Astrocyte (in vitro differentiated cells and primary cell): ENCODE data around the gene STAB2. TPM values are rescaled to one million over a fixed set of nuclear protein-coding genes. Genes with fewer than 3 reads are reported as not detected.

Experiments
- DNase-seq: peaks from one replicate; pipeline ENCODE4 v3.0.0-alpha.2; 2010; ENCODE audit warnings: low read depth
- FAIRE-seq: peaks from 2 replicates; lab custom pipeline; 2011; peaks lifted over from hg19 to GRCh38; lab: Jason Lieb, UNC
- H2AFZ ChIP-seq: 2 replicates; pipeline ENCODE4 v1.6.0; 2012; ENCODE audit warnings: low read depth, low read length, inconsistent platforms
- H3K27ac ChIP-seq: 2 replicates; pipeline ENCODE4 v1.5.1; 2011; ENCODE audit warnings: low read depth, low read length, inconsistent platforms
- H3K27me3 ChIP-seq: 2 replicates; pipeline ENCODE4 v1.6.0; 2011; ENCODE audit warnings: low read length, inconsistent platforms; ENCODE audit not compliant: insufficient read depth
- H3K36me3 ChIP-seq: 2 replicates; pipeline ENCODE4 v1.5.1; 2011; ENCODE audit warnings: low read length, inconsistent platforms; ENCODE audit not compliant: insufficient read depth
- H3K4me1 ChIP-seq: 2 replicates; pipeline ENCODE4 v1.5.1; 2011; ENCODE audit warnings: low read length, inconsistent platforms; ENCODE audit not compliant: insufficient read depth
- H3K4me2 ChIP-seq: 2 replicates; pipeline ENCODE4 v1.6.0; 2012; ENCODE audit warnings: low read length, inconsistent platforms
- H3K4me3 ChIP-seq: 2 replicates; pipeline ENCODE4 v1.5.1; 2011; ENCODE audit warnings: low read depth, mild to moderate bottlenecking, low read length, inconsistent platforms; ENCODE audit not compliant: insufficient read depth
- H3K79me2 ChIP-seq: 2 replicates; pipeline ENCODE4 v1.6.0; 2012; ENCODE audit warnings: mild to moderate bottlenecking, low read length, inconsistent platforms; ENCODE audit not compliant: insufficient read depth
- H3K9ac ChIP-seq: 2 replicates; pipeline ENCODE4 v1.6.0; 2012; ENCODE audit warnings: mild to moderate bottlenecking, low read length, inconsistent platforms
- H3K9me3 ChIP-seq: 2 replicates; pipeline ENCODE4 v1.5.1; 2012; ENCODE audit warnings: low read depth, mild to moderate bottlenecking, low read length, inconsistent platforms; ENCODE audit not compliant: insufficient read depth
- H4K20me1 ChIP-seq: 2 replicates; pipeline ENCODE4 v1.6.0; 2012; ENCODE audit warnings: low read length, inconsistent platforms; ENCODE audit not compliant: insufficient read depth
- H3K27ac Mint-ChIP-seq: one replicate; pipeline ENCODE4 v1.8.0; 2021; ENCODE audit warnings: mild to moderate bottlenecking, mixed read lengths; ENCODE audit not compliant: unreplicated experiment
- H3K27me3 Mint-ChIP-seq: one replicate; pipeline ENCODE4 v1.8.0; 2021; ENCODE audit warnings: low read depth, mixed read lengths; ENCODE audit not compliant: unreplicated experiment
- H3K36me3 Mint-ChIP-seq: one replicate; pipeline ENCODE4 v1.8.0; 2021; ENCODE audit warnings: low read depth, mixed read lengths; ENCODE audit not compliant: unreplicated experiment
- H3K4me1 Mint-ChIP-seq: one replicate; pipeline ENCODE4 v1.8.0; 2021; ENCODE audit warnings: low read depth, mixed read lengths; ENCODE audit not compliant: unreplicated experiment
- H3K4me3 Mint-ChIP-seq: one replicate; pipeline ENCODE4 v1.8.0; 2021; ENCODE audit warnings: mild to moderate bottlenecking, moderate library complexity, mixed read lengths; ENCODE audit not compliant: unreplicated experiment
- H3K9me3 Mint-ChIP-seq: one replicate; pipeline ENCODE4 v1.8.0; 2021; ENCODE audit warnings: mild to moderate bottlenecking, mixed read lengths; ENCODE audit not compliant: unreplicated experiment
- EZH2 ChIP-seq: IDR thresholded peaks from 2 replicates; pipeline ENCODE4 v1.6.1; 2012; ENCODE audit warnings: mild to moderate bottlenecking, low read length, inconsistent platforms; ENCODE audit not compliant: insufficient read depth
- total RNA-seq: library from RNA; stranded (reverse); gene quantifications from 2 replicates; pipeline ENCODE4 v1.2.1, GENCODE V29; 2021
- TF ChIP-seq, protein P1 (sequence below): IDR thresholded peaks from 2 replicates; pipeline ENCODE4 v1.5.1; 2011; ENCODE audit warnings: low read depth, mild to moderate bottlenecking, inconsistent platforms, low read length, moderate library complexity; ENCODE audit not compliant: insufficient read depth

STAB2 gene
- total RNA-seq, 1 donor from 2014 or later = not detected

DNA sequence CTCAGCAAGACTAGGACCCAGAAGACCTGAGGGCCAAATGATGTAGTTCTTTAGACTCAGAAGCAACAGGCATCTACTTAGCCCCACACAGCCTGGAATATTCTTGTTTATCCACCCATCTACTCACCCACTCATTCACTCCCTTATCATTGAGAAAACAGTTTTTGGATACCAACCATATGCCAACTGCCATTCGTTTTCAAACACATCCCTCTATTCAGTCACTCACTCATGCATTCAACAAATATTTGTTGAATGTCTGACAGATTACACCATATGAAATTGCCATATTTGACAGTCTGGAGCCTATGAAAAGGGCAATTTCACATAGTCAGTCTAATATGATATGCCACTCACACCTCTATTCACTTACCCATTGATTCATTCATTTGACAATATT, 150.8 kb downstream of the STAB2 start:
- DNase-seq = no peak
- TF ChIP-seq, protein P1, sequence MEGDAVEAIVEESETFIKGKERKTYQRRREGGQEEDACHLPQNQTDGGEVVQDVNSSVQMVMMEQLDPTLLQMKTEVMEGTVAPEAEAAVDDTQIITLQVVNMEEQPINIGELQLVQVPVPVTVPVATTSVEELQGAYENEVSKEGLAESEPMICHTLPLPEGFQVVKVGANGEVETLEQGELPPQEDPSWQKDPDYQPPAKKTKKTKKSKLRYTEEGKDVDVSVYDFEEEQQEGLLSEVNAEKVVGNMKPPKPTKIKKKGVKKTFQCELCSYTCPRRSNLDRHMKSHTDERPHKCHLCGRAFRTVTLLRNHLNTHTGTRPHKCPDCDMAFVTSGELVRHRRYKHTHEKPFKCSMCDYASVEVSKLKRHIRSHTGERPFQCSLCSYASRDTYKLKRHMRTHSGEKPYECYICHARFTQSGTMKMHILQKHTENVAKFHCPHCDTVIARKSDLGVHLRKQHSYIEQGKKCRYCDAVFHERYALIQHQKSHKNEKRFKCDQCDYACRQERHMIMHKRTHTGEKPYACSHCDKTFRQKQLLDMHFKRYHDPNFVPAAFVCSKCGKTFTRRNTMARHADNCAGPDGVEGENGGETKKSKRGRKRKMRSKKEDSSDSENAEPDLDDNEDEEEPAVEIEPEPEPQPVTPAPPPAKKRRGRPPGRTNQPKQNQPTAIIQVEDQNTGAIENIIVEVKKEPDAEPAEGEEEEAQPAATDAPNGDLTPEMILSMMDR = no peak
- no peak for TF ChIP-seq EZH2
- Mint-ChIP-seq H3K4me3 (no peak overlapping the region), H3K27me3 (peaks cover 30% of the 10 kb centered on the region), H3K9me3 (peaks cover 4% of the 10 kb centered on the region), H3K4me1 (no peaks in the 10 kb centered on the region), H3K27ac (no peak overlapping the region), H3K36me3 (peaks cover 2% of the 10 kb centered on the region)
- Histone ChIP-seq H4K20me1 (no peaks in the 10 kb centered on the region), H3K36me3 (no peaks in the 10 kb centered on the region), H3K27me3 (peaks cover 3% of the 10 kb centered on the region), H3K4me1 (peaks cover 5% of the 10 kb centered on the region), H2AFZ (no peak overlapping the region), H3K9ac (no peak overlapping the region), H3K4me2 (no peak overlapping the region), H3K27ac (no peak overlapping the region), H3K79me2 (no peaks in the 10 kb centered on the region), H3K4me3 (no peak overlapping the region), H3K9me3 (no peaks in the 10 kb centered on the region)
- FAIRE-seq = no peak

DNA sequence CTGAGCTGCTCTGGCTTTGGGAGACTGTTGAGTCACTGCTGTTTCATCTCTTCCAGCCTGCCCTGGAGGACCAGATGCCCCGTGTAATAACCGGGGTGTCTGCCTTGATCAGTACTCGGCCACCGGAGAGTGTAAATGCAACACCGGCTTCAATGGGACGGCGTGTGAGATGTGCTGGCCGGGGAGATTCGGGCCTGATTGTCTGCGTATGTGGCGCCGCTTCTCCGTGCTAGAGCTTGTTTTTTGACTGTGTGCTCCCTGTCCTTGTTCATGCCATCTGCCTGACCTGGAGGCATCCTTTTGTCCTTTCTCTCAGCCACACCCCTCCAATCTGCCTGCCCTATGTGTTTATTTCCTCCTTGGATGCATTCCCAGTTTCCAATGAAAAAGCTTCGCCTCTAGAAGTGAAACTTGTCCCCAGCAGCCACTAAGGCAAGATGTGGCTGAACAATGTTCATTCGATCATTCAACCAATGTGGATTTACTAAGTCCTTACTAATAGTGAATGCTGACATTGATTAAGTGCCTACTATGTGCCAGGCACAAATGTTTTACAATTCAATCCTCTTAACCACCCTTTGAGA, 155.4 kb downstream of the STAB2 start:
- TF ChIP-seq EZH2 = no peak
- TF ChIP-seq, protein P1 = no peak
- no peak for FAIRE-seq
- Histone ChIP-seq H3K4me3 (no peak overlapping the region), H4K20me1 (no peaks in the 10 kb centered on the region), H3K4me2 (peak overlapping the region; percentile 62), H3K27ac (no peak overlapping the region), H2AFZ (no peak overlapping the region), H3K9me3 (no peaks in the 10 kb centered on the region), H3K79me2 (no peaks in the 10 kb centered on the region), H3K4me1 (peaks cover 5% of the 10 kb centered on the region), H3K27me3 (no peaks in the 10 kb centered on the region), H3K36me3 (no peaks in the 10 kb centered on the region), H3K9ac (no peak overlapping the region)
- DNase-seq = peak; percentile 10
- Mint-ChIP-seq H3K9me3 (no peaks in the 10 kb centered on the region), H3K4me3 (no peak overlapping the region), H3K4me1 (no peaks in the 10 kb centered on the region), H3K36me3 (peaks cover 2% of the 10 kb centered on the region), H3K27ac (no peak overlapping the region), H3K27me3 (peaks cover 6% of the 10 kb centered on the region)

DNA sequence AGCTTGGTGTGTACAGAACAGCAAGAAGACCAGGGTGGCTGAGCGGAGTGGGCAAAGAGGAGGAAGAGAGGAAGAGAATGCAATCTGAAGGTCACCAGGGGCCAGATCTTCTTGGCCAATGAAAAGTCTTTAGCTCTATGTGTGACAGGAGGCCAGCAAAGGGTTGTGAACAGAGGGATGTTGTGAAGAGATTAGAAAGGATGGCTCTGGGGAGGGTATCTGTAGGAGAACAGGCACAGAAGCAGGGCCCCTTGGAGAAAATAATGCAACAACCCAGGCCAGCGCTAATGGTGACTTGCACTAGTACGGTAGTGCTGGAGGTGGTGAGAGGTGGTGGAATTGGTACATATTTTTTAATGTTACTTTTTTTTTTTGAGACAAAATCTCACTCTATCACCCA, 156.7 kb downstream of the STAB2 start:
- TF ChIP-seq EZH2 = no peak
- TF ChIP-seq, protein P1 = no peak
- Histone ChIP-seq H3K4me1 (peaks cover 8% of the 10 kb centered on the region), H3K4me3 (no peak overlapping the region), H4K20me1 (no peaks in the 10 kb centered on the region), H3K4me2 (no peak overlapping the region), H3K9ac (no peak overlapping the region), H3K27ac (no peak overlapping the region), H3K36me3 (no peaks in the 10 kb centered on the region), H3K79me2 (no peaks in the 10 kb centered on the region), H2AFZ (no peak overlapping the region), H3K9me3 (no peaks in the 10 kb centered on the region), H3K27me3 (no peaks in the 10 kb centered on the region)
- FAIRE-seq (no peak), DNase-seq (no peak)
- Mint-ChIP-seq H3K4me1 (no peaks in the 10 kb centered on the region), H3K27ac (no peak overlapping the region), H3K27me3 (peaks cover 5% of the 10 kb centered on the region), H3K36me3 (peaks cover 2% of the 10 kb centered on the region), H3K4me3 (no peak overlapping the region), H3K9me3 (no peaks in the 10 kb centered on the region)
